Ammon's horn (tissue), 1 donor: ENCODE measurements around the gene CCNYL1.
"Not testable (repeated sequence)": the region's sequence is repeated elsewhere in the genome, so short reads cannot be mapped to it uniquely, and the experiment has no call there.

Experiments used
- DNase-seq: peaks from one replicate; pipeline ENCODE4 v3.0.0-alpha.2; 2016; ENCODE audit warnings: low spot score

The CCNYL1 gene

DNA sequence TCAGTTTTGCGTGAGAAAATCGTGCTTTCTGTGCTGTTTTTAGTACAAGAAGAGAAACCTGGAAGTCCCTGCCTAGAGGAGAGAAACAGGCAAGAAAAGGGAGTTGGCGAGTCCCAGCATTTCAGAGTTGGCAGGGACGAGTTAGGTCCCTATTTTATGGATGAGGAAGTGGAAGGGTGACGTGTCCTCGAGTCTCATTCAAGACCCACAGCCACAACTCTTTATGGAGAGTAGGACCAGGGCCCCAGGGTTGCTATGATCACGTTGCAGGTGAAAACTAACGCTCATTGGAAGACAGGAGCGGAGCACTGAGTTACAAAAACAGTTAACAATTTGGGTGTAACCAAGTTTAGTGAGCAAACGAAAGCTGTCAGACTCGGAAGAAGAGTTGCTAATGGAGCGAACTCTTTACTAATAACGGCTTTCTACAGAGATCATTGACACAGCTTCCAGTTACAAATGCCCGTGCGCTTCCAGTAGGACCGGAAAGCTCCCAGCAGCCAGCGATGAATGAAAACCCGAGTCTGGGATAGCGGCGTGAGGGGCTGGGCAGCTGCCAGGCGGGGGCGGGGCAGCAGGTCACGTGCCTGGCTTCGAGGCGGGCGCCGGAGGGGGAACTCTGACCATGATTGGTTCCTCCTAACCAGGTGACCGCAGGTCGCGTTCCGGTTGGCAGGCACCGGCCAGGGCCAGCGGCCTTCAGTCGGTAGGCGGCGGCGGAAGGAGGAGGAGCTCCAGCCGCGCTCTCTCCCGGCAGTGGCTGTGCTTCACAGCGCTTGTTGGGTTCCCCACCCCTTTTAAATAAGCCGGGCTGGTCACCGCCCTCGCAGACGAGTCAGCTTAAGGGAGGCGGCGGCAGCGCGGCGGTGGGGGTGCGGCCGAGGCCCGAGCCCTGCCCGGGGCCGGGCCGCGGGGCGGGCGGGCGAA, at the start of gene CCNYL1:
TSS of gene CCNYL1 (plus strand) at position 827 of the 927 bp plus-strand sequence. CDS start 257 bp downstream, outside the sequence.
- DNase-seq = peak; percentile 99

DNA sequence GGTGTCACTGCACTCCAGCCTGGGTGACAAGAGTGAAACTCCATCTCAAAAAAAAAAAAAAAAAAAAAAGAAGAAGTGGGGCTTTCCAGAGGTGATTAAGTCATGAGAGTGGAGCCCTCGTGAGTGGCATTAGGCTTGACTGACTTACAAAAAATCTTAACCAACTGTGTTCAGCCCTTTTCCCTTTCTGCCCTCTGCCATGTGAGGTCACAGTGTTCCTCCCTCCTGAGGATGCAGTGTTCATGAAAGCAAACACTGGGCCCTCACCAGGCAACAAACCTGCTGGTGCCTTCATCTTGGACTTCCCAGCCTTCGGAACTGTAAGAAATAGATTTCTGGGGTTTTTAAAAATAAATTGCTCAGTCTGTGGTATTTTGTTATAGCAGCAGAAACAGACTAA, 49.2 kb upstream of the CCNYL1 start:
- no peak for DNase-seq

DNA sequence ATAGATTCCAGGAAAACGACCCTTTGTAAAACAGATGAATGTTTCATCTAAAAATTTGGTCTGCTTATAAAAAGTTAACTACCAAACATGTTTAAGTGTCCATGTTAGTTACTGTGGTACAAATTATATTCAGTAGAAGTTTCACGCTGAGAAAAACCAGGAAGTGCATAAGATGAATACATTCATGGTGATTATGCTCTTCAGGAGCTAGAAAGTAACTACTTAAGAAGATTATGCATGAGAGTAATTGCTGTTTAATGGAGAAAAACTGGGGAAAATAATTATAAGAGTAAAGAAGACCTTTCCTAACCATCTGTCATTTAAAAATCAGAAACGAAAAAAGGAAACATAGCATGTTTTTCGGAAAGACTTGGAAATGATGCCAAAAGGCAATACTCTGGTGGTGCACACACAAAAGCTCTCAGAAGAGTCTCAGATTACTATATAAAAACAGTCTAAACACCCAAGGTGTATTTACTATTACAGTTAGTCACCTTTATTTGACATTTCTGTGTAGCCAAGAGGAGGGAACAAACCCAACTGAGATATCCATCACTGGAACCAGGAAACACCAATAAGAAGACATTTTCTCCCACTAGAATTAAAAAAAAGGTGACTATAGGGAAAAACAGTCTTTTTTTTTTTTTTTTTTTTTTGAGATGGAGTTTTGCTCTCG, 47.4 kb upstream of the CCNYL1 start:
- no peak for DNase-seq

DNA sequence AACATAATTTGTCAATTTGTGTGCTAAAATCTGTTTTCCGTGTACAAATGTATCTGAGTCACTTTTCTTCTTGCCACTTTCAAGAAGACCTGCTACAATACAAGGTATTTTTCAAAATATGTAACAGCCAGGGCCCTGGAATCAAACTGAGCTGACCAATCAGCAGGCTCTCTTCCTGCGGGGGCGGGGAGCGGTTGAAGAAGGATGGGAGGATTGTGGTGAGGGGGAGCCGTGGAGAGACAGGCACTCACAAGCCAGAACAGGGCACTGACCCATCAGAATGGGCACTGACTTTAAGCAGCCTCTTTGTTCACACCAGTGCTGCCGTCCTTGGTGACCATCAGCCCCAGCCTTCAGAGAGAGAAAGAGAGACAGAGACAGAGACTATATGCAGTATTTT, 40.6 kb upstream of the CCNYL1 start:
- DNase-seq = no peak

- DNase-seq = no peak
Measured at GRCh38 chr2:207673431-207673830, 38.0 kb upstream of the CCNYL1 start.

DNA sequence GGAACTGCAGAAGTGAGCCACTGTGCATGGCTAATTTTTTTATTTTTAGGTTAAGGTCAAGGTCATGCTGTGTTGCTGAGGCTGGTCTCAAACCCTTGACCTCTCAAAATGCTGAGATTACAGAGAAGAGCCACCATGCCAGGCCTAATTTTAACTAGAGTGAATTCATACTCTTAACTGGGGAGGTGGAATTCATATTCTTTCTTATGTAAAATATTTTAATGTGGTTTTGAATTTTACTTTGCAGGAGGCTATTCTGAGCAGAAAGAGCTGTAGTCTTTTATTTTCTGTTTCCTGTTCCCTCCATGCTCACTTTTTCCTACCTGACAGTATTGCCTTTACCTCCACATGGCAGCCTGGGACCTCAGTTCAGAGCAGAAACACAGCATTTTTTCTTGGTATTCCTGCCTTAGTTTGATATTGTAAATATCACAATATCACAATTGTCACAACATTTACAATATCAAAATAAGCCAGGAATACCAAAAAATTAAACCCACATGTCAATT, 37.1 kb upstream of the CCNYL1 start:
- DNase-seq = no peak

DNA sequence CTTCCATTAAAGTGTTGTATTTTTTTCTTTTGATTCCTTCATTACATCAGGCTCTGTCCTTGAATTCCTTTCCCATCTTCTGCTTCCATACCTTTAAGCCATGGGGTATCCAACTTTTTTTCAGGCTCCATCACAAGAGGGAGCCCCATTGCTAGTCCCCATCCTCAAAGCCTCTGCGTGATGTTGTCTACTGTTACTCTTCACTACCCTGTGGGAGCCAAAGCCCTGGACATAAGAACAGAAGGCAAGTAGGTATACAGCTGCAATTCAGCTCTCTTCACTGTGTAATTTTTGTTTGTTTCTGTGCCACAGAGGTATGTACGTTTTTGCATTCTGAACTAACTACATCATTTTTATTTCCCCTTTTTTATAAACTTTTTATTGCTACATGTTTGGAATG, 36.6 kb upstream of the CCNYL1 start:
- no peak for DNase-seq

DNA sequence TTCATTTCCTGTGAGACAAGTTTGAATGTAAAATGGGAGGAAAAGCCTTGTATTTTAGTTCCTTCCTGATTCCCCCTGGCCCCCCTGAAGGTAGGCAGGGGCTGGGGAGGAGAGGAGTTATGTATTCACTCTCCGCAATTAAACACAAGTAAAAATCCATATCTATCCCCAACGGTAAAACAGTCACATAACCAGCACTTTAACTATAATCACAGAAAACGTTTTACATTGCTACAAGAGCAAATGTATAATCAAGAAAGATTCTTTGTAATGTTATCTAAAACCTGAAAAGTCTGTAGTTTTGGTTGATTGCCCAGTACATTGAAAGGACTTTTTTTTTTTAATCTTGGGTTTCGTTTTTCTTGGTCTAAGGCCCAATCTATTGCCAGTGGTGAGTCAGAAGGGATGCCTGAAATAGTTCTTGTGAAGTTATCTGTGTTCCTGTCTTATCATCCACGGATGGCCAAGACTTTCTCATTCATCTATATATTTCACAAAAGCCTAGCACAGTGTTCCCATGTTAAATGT, 34.5 kb upstream of the CCNYL1 start:
- DNase-seq = no peak

GRCh38 chr2:207681431-207681830, 30.0 kb upstream of the CCNYL1 start:
- no peak for DNase-seq

GRCh38 chr2:207682557-207682956, 28.9 kb upstream of the CCNYL1 start:
- no peak for DNase-seq

DNA sequence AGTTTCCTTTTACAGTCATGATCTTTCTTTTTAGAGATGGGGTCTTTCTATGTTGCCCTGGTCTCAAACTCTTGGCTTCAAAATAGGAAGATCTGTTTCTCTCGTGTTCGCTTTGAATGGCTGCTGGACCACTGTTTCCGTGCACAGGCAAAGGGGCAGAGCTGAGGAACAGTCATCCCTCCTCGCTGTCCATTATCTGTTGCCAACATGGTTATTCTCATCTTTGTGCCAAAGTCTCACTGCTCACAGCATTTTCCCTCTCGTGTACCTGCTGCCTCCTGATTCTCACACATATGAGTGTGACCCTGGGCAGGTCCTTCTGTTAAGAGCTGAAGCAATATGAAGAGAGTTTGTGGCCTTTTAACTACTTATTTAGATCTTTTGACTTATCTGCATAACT, 28.0 kb upstream of the CCNYL1 start:
- DNase-seq = no peak

GRCh38 chr2:207683879-207684627, 27.4 kb upstream of the CCNYL1 start:
- no peak for DNase-seq

GRCh38 chr2:207686812-207687211, 24.6 kb upstream of the CCNYL1 start:
- no peak for DNase-seq

DNA sequence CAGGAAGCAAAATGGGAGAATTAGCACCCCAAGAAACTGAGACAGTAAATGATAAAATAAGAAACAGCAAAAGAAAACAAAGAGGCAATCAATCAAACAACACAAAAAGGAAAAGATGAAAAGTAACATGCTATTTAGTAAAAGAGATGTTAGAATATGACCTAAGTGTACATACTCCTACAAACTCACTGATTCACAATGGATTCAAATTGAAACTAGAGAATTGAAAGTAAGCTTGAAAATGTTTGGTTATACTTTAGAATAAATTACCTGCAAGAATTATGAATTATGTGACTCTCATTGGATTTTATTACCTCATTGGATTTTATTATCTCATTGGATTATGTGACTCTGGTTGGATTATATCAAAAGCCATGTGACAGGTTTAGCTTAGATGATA, 22.8 kb upstream of the CCNYL1 start:
- no peak for DNase-seq

GRCh38 chr2:207690845-207691461, 20.5 kb upstream of the CCNYL1 start:
- not testable (repeated sequence) for DNase-seq

DNA sequence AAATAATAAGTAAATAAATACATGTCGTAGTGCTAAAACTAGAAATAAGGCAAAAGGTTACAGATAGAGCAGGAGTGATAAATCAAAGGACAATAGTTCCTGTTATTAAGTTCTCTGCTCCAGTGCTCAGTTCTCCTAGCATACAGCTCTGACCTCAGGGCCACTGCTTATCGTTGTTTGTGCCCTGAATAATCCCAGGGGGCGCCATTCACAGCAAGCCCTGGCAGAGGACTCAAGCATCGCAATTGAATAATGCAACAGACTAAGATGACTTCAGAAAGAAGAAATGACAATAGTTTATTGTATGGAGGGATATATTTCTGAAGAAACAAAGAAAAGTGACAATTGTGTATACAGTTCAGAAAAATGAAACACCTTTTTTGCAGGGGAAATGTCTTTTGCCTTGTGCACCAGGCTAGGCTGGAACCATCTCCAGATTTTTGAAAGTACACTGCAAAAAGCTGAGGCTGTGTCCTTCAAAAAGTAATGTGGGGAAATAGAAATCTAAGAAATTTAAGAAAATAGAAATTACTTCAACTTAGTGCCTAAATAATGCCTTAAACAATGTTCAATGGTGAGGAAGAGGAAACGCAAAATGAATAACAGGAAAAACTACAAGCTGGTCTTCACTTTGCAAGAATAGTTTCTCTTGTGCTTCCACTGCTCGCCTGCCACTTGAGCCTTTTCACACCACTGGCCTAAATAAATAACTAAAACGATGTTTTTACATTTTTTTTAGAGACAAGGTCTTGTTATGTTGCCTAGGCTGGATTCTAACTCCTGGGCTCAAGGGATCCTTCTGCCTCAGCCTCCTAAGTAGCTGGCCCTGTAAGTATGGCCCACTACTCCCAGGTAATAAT, 19.0 kb upstream of the CCNYL1 start:
- peak; percentile 60 for DNase-seq

DNA sequence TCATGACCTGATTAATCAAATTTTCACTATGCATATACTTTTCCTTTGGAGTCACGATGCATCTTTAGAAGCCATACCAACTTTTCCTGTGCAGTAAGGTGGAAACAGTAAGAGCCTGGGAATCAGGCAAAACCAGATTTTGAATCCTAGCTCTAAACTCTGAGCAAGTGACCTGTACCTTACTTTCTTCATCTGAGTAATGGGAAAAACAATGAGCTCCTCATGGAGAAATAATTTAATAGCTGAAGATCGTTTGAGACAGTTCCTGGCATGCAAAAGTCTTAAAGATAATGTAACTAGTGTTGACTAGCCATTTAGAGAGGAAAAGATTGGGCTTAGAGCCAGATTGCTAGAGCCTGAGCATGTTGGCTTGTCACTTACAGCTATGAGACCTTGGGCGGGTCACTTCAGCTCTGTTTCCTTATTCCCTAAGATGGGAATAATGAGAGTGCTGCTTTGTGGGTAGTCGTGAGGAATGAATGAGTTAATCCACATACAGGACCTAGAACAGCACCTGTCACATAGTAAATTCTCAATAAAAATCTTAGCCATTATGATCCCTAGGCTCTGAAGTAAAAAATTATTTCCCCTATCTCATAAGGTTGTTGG, 17.7 kb upstream of the CCNYL1 start:
- no peak for DNase-seq

GRCh38 chr2:207694811-207695281, 16.6 kb upstream of the CCNYL1 start:
- no peak for DNase-seq

GRCh38 chr2:207695293-207695692, 16.1 kb upstream of the CCNYL1 start:
- DNase-seq = no peak

DNA sequence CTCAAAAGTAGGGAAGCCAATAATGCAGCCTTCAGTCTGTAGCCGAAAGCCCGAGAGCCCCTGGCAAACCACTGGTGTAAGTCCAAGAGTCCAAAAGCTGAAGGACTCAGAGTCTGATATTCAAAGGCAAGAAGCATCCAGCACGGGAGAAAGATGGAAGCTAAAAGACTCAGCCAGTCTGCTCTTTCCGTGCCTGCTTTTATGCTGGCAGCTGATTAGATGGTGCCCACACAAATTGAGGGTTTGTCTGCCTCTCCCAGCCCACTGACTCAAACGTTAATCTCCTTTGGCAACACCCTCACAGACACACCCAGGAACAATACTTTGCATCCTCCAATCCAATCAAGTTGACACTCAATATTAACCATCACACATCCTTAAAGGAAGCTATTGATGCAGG, 14.5 kb upstream of the CCNYL1 start:
- DNase-seq = not testable (repeated sequence)
